ENCODE results near the gene ADCYAP1R1.

ADCYAP1R1 gene

GRCh38 chr7:31074120-31074383, 21.9 kb downstream of the ADCYAP1R1 start:
- DNase-seq (ENCODE audit: extremely low read depth, low read depth): no peak

GRCh38 chr7:31074403-31075085, 22.4 kb downstream of the ADCYAP1R1 start:
- no peak for DNase-seq (ENCODE audit: extremely low read depth, low read depth)

More at GRCh38 chr7:31074120-31074383, 21.9 kb downstream of the ADCYAP1R1 start:
- TF ChIP-seq CTCF (IDR thresholded peaks at IDR 0.05; ENCODE audit: low read depth, low read length): no peak

GRCh38 chr7:31075086-31075405, 22.9 kb downstream of the ADCYAP1R1 start:
- no peak for DNase-seq (ENCODE audit: extremely low read depth, low read depth)
- no peak for TF ChIP-seq CTCF (IDR thresholded peaks at IDR 0.05; ENCODE audit: low read depth, low read length)

More at GRCh38 chr7:31074403-31075085, 22.4 kb downstream of the ADCYAP1R1 start:
- TF ChIP-seq CTCF (IDR thresholded peaks at IDR 0.05; ENCODE audit: low read depth, low read length): no peak

- DNase-seq (ENCODE audit: extremely low read depth, low read depth): no peak
- TF ChIP-seq CTCF (IDR thresholded peaks at IDR 0.05; ENCODE audit: low read depth, low read length): no peak
These were observed 23.9 kb downstream of the ADCYAP1R1 start for GRCh38 chr7:31076051-31076450.

GRCh38 chr7:31076641-31077310, 24.7 kb downstream of the ADCYAP1R1 start:
- TF ChIP-seq CTCF (IDR thresholded peaks at IDR 0.05; ENCODE audit: low read depth, low read length): no peak
- DNase-seq (ENCODE audit: extremely low read depth, low read depth): no peak

GRCh38 chr7:31077484-31078362, 25.6 kb downstream of the ADCYAP1R1 start:
- TF ChIP-seq CTCF (IDR thresholded peaks at IDR 0.05; ENCODE audit: low read depth, low read length): no peak
- no peak for DNase-seq (ENCODE audit: extremely low read depth, low read depth)
